Measurements from ENCODE around the gene PDCL3.

The PDCL3 gene

DNA sequence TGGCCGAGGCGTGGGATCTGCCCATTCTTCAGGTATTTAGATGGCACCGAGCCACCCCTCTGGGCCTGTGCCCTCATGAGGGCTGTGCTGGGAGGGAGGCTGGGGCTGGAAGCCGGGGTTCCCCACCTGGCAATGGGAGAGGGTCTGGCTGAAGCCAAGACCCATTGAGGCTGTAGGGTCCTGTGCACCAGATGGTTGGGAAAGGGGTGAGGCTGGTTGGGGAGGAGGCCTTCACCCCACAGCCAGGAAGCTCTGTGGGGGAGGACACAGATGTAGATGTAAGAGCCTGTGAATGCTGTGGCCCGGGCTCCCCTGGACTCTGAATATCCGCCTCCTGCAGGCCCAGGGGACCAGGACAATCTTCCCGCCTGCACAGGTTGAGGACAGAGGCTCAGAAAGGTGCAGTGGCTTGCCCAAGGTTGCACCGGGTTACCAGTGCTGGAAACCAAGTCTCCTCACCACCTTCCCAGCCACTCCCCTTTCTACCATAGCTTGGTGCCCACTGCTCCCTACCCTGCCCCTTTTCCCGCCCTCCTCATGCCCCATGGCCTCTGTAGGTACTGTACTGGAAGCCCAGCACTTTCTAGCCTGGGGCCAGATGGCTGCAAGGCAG is 49.7 kb downstream of the PDCL3 start:
- no peak for DNase-seq

DNA sequence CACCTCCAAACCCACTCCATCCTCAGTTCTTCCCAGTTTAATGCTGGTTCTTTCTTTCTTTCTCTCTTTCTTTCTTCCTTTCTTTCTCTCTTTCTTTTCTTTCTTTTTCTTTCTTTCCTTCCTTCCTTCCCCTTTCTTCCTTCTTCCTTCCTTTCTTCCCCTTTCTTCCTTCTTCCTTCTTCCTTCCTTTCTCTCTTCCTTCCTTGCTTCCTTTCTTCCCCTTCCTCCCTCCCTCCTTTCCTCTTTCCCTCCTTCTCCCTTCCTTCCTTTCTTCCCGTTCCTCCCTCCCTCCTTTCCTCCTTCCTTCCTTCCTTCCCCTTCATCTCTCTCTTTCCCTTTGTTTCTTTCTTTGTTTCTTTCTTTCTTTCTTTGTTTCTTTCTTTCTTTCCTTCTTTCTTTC is 50.9 kb downstream of the PDCL3 start:
- no peak for DNase-seq

DNA sequence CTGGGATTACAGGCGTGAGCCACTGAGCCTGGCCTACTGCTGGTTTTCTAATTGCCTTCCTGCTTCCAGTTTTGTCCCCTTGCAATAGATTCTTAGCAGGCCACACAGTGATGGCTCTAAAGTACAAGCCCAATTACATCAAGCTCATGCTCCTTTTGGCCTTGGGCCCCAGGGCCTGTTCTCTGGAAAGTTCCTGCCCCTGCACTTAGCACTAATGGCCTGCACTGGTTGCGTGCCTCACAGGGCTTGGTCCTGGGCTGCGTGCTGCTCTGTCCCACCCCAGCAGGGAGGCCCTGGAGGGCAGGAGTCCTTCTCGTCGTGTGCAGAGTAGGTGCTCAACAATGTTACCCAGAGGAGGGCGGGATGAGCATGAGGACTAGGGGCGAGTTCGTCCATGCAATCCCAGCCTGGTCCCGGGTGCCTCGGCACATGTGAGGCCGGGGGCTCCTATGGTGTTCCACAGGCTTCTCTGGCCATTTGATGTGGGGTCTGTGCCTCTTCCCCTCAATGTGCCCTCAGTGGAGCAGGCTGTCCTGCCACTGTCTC is 51.7 kb downstream of the PDCL3 start:
- no peak for DNase-seq

DNA sequence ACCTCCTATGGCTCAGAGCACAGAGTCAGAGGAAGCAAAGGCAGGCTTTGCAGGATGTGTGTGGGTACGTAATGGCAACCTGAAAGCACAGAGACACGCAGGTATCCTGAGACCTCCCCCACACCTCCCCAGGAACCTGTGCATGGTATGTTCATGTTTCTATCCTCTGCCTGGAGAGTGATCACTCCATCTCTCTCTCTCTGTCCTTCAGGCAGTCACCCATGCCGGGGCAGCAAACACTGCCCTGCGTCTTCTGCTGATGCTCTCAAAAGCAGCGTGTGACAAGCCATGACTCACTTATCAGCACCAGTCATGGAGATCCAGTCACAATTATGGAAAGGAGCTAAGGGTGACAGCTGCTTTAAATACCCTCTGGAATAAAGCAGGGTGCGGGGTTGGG is 52.7 kb downstream of the PDCL3 start:
- DNase-seq, result no peak

DNA sequence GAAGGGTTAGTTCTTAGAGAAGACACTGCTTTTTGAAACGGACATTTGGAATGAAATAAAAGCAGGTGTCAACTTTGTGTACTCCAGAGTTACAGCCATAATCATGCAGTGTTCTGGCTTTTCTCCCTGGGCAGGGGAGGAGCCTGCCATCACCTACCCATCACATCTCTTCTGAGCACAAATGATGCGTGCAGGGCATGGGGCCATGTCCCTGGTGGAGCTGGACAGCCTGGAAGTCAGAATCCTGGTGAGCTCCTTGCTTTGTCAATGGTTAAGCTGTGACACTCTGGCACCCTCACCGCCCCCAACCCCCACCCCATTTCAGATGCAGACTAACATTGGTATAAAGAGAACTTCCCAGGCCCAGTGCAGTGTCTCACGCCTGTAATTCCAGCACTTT is 53.1 kb downstream of the PDCL3 start:
- no peak for DNase-seq

DNA sequence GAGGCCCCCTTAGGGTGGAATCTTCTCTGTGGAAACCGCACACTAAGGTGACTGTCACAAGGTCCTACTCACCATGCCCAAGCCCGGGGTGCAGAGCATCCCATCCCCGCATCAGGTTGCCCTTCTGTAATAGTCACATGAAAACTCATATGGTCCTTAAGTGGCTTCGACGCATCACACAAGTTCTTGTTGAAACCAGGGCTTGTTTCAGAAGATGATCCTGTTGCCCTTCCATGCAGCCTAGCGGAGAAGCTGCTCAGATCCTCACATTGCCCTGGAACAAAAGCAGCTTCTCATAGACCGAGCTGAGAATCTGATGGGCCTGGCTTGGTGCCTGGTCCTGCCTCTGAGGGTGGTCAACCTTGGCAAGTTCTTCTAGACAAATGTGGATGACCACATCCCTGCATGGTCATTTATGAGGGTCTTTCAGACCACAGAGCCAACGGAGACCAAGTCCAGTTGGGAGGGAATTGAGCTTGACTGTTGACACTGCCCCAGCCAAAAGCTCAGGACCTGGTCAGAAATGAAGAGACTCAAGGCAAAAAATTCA is 54.1 kb downstream of the PDCL3 start:
- DNase-seq, result no peak

DNA sequence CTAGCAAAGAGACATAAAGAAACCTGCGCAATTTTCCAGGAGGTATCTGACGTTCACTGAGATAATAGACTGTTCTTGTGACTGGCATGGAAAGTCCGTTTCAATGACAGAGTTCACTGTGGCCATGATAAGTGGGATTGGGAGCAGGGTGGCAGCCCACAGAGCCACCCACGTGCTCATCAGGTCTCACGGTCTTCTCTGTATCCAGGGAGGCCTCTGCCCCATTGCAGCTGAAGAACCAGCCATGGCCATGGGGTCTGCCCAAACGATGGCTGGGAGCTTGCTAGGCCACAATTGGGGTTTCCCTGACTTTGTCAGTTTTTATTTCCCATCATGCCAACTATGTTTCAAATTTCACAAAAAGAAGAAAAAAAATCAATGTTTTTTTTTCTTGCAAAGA is 57.2 kb downstream of the PDCL3 start:
- no peak for DNase-seq

DNA sequence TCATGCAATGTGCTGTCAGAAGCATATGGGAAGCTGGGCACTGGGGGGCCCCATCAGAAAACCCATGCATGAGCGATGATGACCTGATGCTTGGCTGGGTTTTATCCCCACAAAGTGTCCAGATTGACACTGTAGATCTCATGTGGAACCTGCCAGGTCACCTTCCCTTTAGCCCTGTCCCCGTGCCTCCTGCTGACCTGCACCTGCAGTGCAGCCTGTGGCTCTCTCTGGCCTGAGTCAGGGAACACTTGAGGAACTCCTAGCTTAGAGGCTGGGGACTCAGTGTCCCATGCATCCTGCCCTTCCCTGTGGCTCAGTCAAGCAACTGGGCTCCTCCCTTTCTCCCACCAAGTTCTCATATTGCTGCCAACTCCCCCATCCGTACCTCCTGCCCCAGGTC is 57.7 kb downstream of the PDCL3 start:
- DNase-seq, result no peak

DNA sequence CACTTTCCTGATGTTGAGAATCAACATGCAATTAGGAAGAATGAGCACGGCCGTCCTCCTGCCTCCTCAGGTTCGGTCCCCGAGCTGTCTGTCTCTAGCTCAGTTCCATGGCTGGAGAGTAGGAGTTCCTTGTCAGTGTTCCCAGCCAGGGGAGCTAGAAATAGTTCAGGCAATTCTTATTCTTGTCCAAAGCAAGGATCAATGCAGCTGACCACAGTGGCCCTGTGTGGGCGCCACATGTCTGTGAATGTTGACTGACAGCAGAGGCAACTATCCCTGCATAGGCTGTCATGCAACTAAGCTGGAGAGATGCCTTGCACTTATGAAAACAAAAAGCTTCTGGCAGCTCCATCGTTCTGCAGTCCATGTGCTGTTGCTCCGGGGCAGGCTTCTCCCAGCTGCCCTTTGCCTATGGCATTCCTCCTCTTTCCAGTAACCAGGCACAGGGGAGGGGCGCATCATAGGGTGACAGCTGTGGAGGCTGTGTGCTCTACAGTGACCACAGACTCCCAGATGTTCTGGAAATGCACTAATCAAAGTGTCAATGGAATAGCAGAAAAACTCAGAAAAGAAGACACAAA is 58.7 kb downstream of the PDCL3 start:
- no peak for DNase-seq

DNA sequence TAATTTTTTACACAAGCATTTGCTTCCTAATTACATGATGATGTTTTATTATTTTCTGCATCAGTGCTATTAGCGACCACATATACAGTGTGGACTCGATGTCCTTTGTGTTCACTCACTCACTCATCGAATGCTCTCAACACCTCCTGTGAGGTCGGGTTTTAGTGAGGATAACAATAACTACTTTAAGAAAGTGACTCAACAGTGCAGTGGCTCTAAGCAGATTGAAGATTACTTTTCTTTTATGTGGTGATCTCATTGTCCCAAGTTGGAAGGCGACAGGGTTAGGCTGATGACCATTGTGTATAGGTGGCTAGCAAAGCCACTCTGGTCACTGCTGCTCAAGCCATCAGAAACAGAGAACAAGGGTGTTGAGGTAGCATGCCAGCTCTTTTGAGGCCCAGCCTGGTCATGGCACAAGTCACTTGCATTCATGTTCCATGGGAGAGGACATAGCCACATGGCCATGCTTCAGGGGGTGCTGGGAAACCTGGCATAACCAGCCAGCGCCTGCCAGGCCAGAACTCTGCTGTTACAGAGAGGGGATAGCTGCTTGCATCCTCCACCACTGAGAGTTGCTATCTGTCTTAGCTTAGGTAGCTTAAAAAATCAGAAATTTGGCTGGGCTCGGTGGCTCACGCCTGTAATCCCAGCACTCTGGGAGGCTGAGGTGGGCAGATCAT is 60.4 kb downstream of the PDCL3 start:
- DNase-seq, result no peak

DNA sequence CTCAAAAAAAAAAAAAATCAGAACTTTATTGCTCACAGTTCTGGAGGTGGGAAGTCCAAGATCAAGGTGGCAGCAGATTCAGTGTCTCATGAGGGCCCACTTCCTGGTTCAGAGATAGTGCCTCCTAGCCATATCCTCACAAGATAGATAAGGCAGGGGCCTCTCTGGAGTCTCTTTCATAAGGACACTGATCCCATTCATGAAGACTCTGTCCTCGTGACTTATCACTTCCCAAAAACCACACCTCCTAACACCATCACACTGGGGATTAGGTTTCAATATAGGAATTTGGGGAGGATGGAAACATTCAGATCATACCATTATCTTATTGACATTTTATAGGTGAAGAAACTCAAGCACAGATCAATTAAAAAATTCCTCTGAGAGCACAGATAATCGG is 61.1 kb downstream of the PDCL3 start:
- DNase-seq, result no peak

DNA sequence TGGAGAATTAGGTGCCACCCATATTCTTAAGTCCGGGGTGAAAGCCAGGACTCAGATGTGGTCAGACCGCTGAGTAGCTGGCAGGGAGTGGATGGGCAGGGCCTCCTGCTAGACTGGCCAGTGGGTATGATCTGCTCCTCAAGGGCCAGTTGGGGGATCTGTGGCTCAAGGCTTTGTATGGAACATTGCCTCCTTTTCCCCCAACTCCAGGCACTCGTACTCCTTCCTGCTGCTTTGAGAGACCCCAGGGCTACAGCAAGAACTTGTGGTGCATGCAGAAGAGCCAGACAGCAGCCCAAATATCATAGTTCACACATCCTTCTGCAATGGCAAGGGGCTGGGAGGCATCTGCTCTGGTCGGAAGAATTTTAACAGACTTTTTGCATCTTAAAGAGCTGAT is 61.7 kb downstream of the PDCL3 start:
- no peak for DNase-seq

DNA sequence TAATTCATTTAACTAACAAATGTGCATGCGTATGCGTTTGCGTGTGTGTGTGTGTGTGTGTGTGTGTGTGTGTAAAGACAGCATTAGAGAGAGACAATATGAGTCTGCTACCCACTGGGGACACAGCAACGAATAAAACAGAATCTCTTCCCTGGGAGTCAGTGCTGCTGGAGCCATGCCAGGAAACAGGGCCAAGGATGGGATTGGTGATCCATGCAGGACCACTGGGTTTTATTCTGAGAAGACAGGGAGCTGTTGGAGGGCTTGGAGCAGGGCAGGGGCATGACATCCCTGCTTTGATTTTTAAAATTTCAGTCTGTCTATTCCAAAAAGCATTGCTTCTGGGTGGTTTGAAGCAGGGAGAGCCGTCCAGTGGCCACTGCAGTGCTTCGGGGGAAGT is 62.9 kb downstream of the PDCL3 start:
- no peak for DNase-seq

Data from suppressor macrophage treated with lipopolysaccharide for 4 hours (primary cell).